ENCODE data around the gene TRAPPC13.

The TRAPPC13 gene

GRCh38 chr5:65682148-65682547 lies 57.3 kb downstream of the TRAPPC13 start:
- no peak for DNase-seq

DNA sequence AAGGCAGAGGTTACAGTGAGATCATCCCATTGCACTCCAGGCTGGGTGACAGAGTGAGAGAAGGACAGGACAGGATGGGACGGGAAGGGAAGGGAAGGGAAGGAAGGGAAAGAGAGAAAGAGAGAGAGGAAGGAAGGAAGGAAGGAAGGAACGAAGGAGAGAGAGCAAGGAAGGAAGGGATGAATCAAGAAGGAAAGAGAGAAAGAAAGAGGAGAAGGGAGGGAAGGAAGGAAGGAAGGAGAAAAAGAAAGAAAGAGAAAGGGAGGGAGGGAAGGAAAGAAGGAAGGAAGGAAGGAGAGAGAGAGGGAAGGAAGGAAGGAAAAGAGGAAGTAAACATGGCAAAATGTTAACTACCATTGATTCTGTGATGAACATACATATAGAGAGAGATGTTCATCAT lies 68.3 kb downstream of the TRAPPC13 start:
- DNase-seq: no peak

DNA sequence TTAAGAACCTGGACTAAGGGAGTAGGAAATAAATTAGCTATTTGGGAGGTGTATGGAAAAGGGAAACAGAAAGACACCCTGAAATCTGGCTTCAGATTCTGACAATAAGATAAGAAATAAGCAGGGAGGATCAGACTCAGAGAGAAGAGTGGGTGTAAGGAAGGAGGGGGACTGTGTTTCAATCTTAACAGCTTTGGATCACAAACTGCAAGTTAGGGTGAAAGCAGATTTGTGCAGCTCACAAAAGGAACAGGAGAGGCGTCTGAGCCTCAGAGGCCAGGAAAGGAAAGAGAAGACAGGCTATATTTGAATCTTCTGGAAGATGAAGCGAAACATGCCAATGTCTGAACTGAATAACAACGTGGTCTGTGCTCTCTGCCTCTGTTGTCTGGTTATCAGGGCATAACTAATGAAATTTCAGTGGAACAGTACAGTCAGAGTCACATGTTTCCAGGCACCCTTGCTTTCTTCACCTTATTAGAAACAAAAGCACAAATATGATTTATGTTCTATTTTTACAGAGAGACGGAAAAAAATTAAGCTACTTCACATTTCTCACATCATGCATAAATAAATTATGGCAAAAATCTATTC lies 70.4 kb downstream of the TRAPPC13 start:
- DNase-seq: no peak

DNA sequence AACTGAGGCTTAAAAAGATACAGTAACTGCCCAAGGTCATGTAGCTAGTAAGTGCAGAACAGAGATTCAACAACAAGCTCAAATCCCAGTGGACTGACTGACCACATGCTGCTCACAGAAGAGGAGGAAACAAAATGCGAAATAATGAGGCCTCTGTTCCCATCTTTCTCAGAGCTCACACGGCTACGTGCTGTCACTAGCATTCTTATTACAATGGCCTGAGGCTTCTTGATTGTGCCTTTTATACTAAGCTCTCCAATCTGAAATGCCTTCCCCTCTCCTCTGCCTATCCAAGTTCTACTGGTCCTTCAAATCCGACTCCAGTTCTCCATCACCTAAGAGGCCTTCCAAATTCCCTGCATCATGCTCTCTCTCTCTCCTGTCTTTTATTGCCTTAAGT lies 71.1 kb downstream of the TRAPPC13 start:
- no peak for DNase-seq

DNA sequence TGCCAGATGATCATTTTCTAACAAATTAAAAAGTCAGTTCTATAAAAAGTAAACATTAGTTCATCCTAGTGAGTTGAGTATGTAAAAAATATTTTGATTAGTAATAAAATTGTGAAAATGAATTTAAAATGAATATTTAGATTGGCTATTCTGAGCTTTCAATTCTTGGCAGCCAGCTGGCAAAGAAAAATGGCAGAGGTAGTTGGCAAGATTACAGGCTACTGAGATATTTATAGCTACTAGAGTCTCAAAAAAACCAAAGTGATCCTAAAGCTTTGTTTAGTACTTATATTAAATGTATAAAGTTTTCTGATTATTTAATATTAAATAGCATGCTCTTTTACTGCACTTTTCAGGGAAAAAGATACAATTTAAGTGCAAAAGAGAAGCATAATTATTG lies 72.1 kb downstream of the TRAPPC13 start:
- no peak for DNase-seq

DNA sequence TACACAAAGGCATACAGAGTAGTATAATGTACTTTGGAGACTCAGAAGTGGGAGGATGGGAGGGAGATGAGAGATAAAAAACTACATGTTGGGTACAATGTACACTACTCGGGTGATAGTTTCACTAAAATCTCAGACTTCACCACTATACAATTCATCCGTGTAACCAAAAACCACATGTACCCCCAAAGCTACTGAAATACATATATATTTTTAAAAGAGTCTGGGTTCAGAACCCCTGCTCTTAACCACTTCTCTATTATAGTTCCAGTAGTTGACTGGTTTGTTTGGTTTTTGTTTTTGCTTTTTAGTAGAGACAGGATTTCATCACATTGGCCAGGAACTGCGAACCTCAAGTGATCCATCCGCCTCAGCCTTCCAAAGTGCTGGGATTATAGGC lies 74.5 kb downstream of the TRAPPC13 start:
- DNase-seq: no peak

- DNase-seq: no peak
Measured at GRCh38 chr5:65702036-65702435, 77.2 kb downstream of the TRAPPC13 start.

DNA sequence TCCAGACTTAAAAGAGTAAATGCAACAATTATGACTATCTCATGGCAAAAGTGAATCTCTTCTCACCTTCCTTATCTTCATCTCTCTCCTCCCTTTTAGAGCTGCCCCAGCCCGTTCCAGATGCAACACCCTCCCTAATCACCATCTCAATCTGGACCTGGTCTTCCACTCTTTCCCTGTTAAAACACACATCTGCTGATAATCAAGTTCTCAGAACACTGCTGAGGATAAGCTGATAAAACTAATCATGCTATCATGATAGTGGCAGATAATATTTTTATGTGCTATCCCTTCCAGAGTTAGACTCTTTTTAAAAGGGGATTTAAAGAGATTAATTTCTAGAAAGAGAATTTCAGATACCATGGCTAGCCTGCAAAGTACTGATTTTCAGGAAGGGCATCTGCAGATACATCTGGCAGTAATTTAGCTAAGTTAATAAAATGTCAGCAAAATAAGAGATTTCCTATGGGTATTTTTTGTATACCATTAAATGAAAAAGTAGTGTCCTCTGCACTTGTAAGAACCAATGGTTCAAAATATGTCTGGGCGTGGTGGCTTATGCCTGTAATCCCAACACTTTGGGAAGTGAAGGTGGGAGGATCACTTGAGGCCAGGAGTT lies 79.9 kb downstream of the TRAPPC13 start:
- no peak for DNase-seq

DNA sequence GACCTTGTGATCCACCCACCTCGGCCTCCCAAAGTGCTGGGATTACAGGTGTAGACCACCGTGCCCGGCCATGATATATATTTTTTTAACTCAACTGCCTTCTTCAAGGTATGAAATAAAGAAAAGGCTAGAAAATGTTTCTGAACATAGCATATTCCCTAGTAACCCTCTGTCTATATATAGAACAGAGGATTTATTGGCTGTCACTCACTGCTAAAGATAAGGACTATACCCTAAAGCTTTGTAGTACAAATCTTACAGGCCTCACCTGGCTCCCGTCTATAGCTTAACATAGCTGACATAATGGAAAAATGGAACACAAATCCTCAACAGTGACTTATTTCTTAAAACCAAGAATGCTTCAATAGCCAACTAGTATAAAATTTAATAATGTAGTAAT lies 82.8 kb downstream of the TRAPPC13 start:
- no peak for DNase-seq

GRCh38 chr5:65708145-65708544 lies 83.3 kb downstream of the TRAPPC13 start:
- no peak for DNase-seq
